Activated CD4-positive, alpha-beta T cell treated with anti-CD3 and anti-CD28 coated beads, Interleukin-2, amount 10 ng/mL, durations not matched to agents 24 days and 14 days (primary cell): ENCODE data around the gene RASA2. TPM values are rescaled to one million over a fixed set of nuclear protein-coding genes. Genes with fewer than 3 reads are reported as not detected.
"Not testable (repeated sequence)": the region's sequence is repeated elsewhere in the genome, so short reads cannot be mapped to it uniquely, and the experiment has no call there.

Experiments used
- DNase-seq: peaks from one replicate; pipeline ENCODE4 v3.0.0; 2022
- H3K27ac Mint-ChIP-seq: one replicate; pipeline ENCODE4 v1.8.0; 2022; ENCODE audit warnings: mild to moderate bottlenecking, mixed read lengths
- H3K27me3 Mint-ChIP-seq: one replicate; pipeline ENCODE4 v1.8.0; 2022; ENCODE audit warnings: mixed read lengths
- H3K36me3 Mint-ChIP-seq: one replicate; pipeline ENCODE4 v1.8.0; 2022; ENCODE audit warnings: low read depth, mild to moderate bottlenecking, mixed read lengths
- H3K4me1 Mint-ChIP-seq: one replicate; pipeline ENCODE4 v1.8.0; 2021; ENCODE audit warnings: mixed read lengths
- H3K4me3 Mint-ChIP-seq: one replicate; pipeline ENCODE4 v1.8.0; 2022; ENCODE audit warnings: mild to moderate bottlenecking, moderate library complexity, mixed read lengths
- H3K9me3 Mint-ChIP-seq: one replicate; pipeline ENCODE4 v1.8.0; 2021; ENCODE audit warnings: mixed read lengths
- intact Hi-C: fragments of 100-400 bp; cut with micrococcal nuclease; formaldehyde crosslinking; loops from one replicate; pipeline ENCODE4 v1.15.1; 2023
- total RNA-seq: library from RNA; stranded (reverse); gene quantifications from 2 replicates; pipeline ENCODE4 v1.2.3, GENCODE V29; 2022

The RASA2 gene
- total RNA-seq, 1 donor from 2014 or later: 30.2 TPM

GRCh38 chr3:141521781-141522180 lies 35.0 kb downstream of the RASA2 start:
- Mint-ChIP-seq H3K27me3 (no peaks in the 10 kb centered on the region), H3K4me3 (no peak overlapping the region), H3K36me3 (peaks cover 72% of the 10 kb centered on the region), H3K4me1 (peaks cover 27% of the 10 kb centered on the region), H3K27ac (no peak overlapping the region), H3K9me3 (peaks cover 4% of the 10 kb centered on the region)
- intact Hi-C loops: no loop called here
- no peak for DNase-seq

- Mint-ChIP-seq H3K4me3 (no peak overlapping the region), H3K36me3 (peaks cover 57% of the 10 kb centered on the region), H3K4me1 (peaks cover 31% of the 10 kb centered on the region), H3K27me3 (no peaks in the 10 kb centered on the region), H3K9me3 (no peaks in the 10 kb centered on the region), H3K27ac (no peak overlapping the region)
- intact Hi-C loops: no loop called here
- no peak for DNase-seq
Observed at GRCh38 chr3:141523615-141524375, 37.0 kb downstream of the RASA2 start.

- Mint-ChIP-seq H3K4me3 (no peak overlapping the region), H3K9me3 (no peaks in the 10 kb centered on the region), H3K4me1 (peaks cover 34% of the 10 kb centered on the region), H3K27ac (no peak overlapping the region), H3K36me3 (peaks cover 51% of the 10 kb centered on the region), H3K27me3 (no peaks in the 10 kb centered on the region)
- intact Hi-C loops: no loop called here
- no peak for DNase-seq
Observed at GRCh38 chr3:141524988-141525387, 38.2 kb downstream of the RASA2 start.

GRCh38 chr3:141525814-141526213 lies 39.0 kb downstream of the RASA2 start:
- Mint-ChIP-seq H3K4me1 (peaks cover 36% of the 10 kb centered on the region), H3K36me3 (peaks cover 45% of the 10 kb centered on the region), H3K27me3 (no peaks in the 10 kb centered on the region), H3K4me3 (no peak overlapping the region), H3K9me3 (no peaks in the 10 kb centered on the region), H3K27ac (no peak overlapping the region)
- intact Hi-C loops: no loop called here
- DNase-seq: no peak

- intact Hi-C loops: no loop called here
- no peak for DNase-seq
- Mint-ChIP-seq H3K36me3 (peaks cover 40% of the 10 kb centered on the region), H3K27ac (no peak overlapping the region), H3K27me3 (no peaks in the 10 kb centered on the region), H3K9me3 (no peaks in the 10 kb centered on the region), H3K4me1 (peaks cover 33% of the 10 kb centered on the region), H3K4me3 (no peak overlapping the region)
Observed at GRCh38 chr3:141526709-141527108, 39.9 kb downstream of the RASA2 start.

GRCh38 chr3:141528800-141529199 lies 42.0 kb downstream of the RASA2 start:
- Mint-ChIP-seq H3K27me3 (no peaks in the 10 kb centered on the region), H3K4me1 (peaks cover 41% of the 10 kb centered on the region), H3K27ac (no peak overlapping the region), H3K4me3 (no peak overlapping the region), H3K36me3 (peaks cover 40% of the 10 kb centered on the region), H3K9me3 (no peaks in the 10 kb centered on the region)
- no peak for DNase-seq
- intact Hi-C loops: no loop called here

- intact Hi-C loops: no loop called here
- Mint-ChIP-seq H3K9me3 (no peaks in the 10 kb centered on the region), H3K4me3 (no peak overlapping the region), H3K27me3 (no peaks in the 10 kb centered on the region), H3K36me3 (peaks cover 40% of the 10 kb centered on the region), H3K27ac (peak overlapping the region; percentile 20), H3K4me1 (peaks cover 40% of the 10 kb centered on the region)
- no peak for DNase-seq
Observed at GRCh38 chr3:141529256-141529655, 42.4 kb downstream of the RASA2 start.

GRCh38 chr3:141529717-141530414 lies 43.0 kb downstream of the RASA2 start:
- no peak for DNase-seq
- no peaks in the 10 kb centered on the region for H3K27me3 Mint-ChIP-seq
- H3K36me3 Mint-ChIP-seq: peaks cover 40% of the 10 kb centered on the region
- peaks cover 40% of the 10 kb centered on the region for H3K4me1 Mint-ChIP-seq
- no peaks in the 10 kb centered on the region for H3K9me3 Mint-ChIP-seq
- H3K27ac Mint-ChIP-seq: peak overlapping the region; percentile 61
- intact Hi-C loops: loop anchor here (1.0 kb wide), 4 partner anchors 12 to 44 kb away; no protein-coding TSS in a partner anchor
- peak overlapping the region; percentile 18 for H3K4me3 Mint-ChIP-seq

- no peak for DNase-seq
- Mint-ChIP-seq H3K9me3 (peaks cover 2% of the 10 kb centered on the region), H3K4me1 (peaks cover 37% of the 10 kb centered on the region), H3K4me3 (peak overlapping the region; percentile 18), H3K27ac (peak overlapping the region; percentile 61), H3K36me3 (peaks cover 41% of the 10 kb centered on the region), H3K27me3 (no peaks in the 10 kb centered on the region)
- intact Hi-C loops: loop anchor here (1.0 kb wide), 4 partner anchors 12 to 44 kb away; no protein-coding TSS in a partner anchor
Observed at GRCh38 chr3:141530415-141530768, 43.6 kb downstream of the RASA2 start.

- no peak for DNase-seq
- peaks cover 28% of the 10 kb centered on the region for H3K4me1 Mint-ChIP-seq
- H3K27me3 Mint-ChIP-seq: no peaks in the 10 kb centered on the region
- peaks cover 10% of the 10 kb centered on the region for H3K9me3 Mint-ChIP-seq
- H3K36me3 Mint-ChIP-seq: peaks cover 46% of the 10 kb centered on the region
- H3K27ac Mint-ChIP-seq: no peak overlapping the region
- intact Hi-C loops: no loop called here
- H3K4me3 Mint-ChIP-seq: no peak overlapping the region
Observed at GRCh38 chr3:141532609-141533008, 45.8 kb downstream of the RASA2 start.

- peaks cover 19% of the 10 kb centered on the region for H3K4me1 Mint-ChIP-seq
- H3K27ac Mint-ChIP-seq, DNase-seq, H3K27me3 Mint-ChIP-seq, intact Hi-C loops, H3K4me3 Mint-ChIP-seq: not testable (repeated sequence)
- H3K9me3 Mint-ChIP-seq: peaks cover 10% of the 10 kb centered on the region
- peaks cover 55% of the 10 kb centered on the region for H3K36me3 Mint-ChIP-seq
Observed at GRCh38 chr3:141536017-141536416, 49.2 kb downstream of the RASA2 start.

GRCh38 chr3:141537856-141538255 lies 51.0 kb downstream of the RASA2 start:
- intact Hi-C loops: no loop called here
- peaks cover 10% of the 10 kb centered on the region for H3K9me3 Mint-ChIP-seq
- DNase-seq: no peak
- H3K4me1 Mint-ChIP-seq: peaks cover 22% of the 10 kb centered on the region
- no peaks in the 10 kb centered on the region for H3K27me3 Mint-ChIP-seq
- H3K4me3 Mint-ChIP-seq: no peak overlapping the region
- H3K36me3 Mint-ChIP-seq: peaks cover 63% of the 10 kb centered on the region
- no peak overlapping the region for H3K27ac Mint-ChIP-seq

- intact Hi-C loops: no loop called here
- DNase-seq: no peak
- Mint-ChIP-seq H3K4me3 (no peak overlapping the region), H3K27me3 (no peaks in the 10 kb centered on the region), H3K27ac (no peak overlapping the region), H3K4me1 (peaks cover 23% of the 10 kb centered on the region), H3K9me3 (peaks cover 10% of the 10 kb centered on the region), H3K36me3 (peaks cover 63% of the 10 kb centered on the region)
Observed at GRCh38 chr3:141538568-141539240, 51.9 kb downstream of the RASA2 start.
